ENCODE results near the gene TPK1. TPM values are rescaled to one million over a fixed set of nuclear protein-coding genes. Genes with fewer than 3 reads are reported as not detected.

The TPK1 gene
- 11.5 TPM in 2 replicates for total RNA-seq

- intact Hi-C loops (cut with micrococcal nuclease), result loop anchor here (1.0 kb wide), 3 partner anchors 15 to 50 kb away; no protein-coding TSS in a partner anchor
- peak within 1 kb of the TSS; percentile 100 for H3K27ac Mint-ChIP-seq
- H3K9me3 Mint-ChIP-seq, result peaks cover 27% of the 10 kb centered on the region
- peak within 1 kb of the TSS; percentile 97 for H3K4me3 Mint-ChIP-seq
- peaks cover 45% of the 10 kb centered on the region for H3K4me1 Mint-ChIP-seq (ENCODE audit: low read depth)
- H3K36me3 Mint-ChIP-seq (ENCODE audit: low read depth), result peaks cover 15% of the 10 kb centered on the region
- H3K27me3 Mint-ChIP-seq (ENCODE audit: insufficient read depth), result no peaks in the 10 kb centered on the region
- DNase-seq (ENCODE audit: low spot score), result peak; percentile 90
These were observed at the start of gene TPK1 for GRCh38 chr7:144835652-144836544. Gene TPK1 (minus strand): TSS chr7:144836053. CDS start chr7:144835602, 451 bp downstream.

DNA sequence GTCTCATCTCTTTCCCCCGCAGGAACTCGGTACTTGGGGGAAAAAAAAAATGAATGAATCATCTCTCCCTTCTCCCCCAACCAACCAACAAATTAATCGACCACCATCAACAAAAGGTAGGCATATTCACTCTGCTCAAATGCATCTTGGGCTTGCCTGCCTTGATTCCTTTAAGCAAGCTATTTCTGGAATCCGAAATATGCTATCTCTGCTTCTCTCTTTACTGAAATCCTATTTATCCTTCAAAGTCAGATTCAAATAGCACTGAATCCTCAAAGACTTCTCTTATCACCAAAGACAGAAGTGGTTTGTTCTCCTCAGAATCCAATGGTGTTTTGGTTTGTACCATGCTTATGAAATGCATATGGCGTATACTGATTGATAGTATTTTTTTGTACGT lies 49.6 kb upstream of the TPK1 start:
- H3K27me3 Mint-ChIP-seq (ENCODE audit: insufficient read depth), result peaks cover 4% of the 10 kb centered on the region
- H3K27ac Mint-ChIP-seq, result no peak overlapping the region
- H3K9me3 Mint-ChIP-seq, result no peaks in the 10 kb centered on the region
- no peak for DNase-seq (ENCODE audit: low spot score)
- no peaks in the 10 kb centered on the region for H3K4me1 Mint-ChIP-seq (ENCODE audit: low read depth)
- no peaks in the 10 kb centered on the region for H3K36me3 Mint-ChIP-seq (ENCODE audit: low read depth)
- H3K4me3 Mint-ChIP-seq, result no peak overlapping the region
- intact Hi-C loops (cut with micrococcal nuclease), result no loop called here

DNA sequence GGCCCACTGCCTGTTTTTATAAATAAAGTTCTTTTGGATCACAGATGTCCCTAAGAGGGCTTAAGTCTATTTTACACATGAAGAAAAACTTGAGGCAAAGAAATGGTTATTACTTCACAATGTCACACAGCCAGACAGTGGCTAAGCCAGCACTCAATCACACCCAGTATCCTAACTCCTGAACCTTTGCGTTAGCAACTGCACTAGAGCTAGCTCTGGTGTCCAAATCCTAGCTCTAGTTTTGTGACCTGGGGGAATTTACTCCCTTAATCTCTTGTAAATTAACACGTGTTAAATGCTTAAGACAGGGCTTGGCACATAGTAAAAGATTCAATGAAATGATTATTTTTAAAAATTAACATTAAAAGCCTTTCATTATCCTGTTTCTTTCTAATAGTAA lies 49.0 kb upstream of the TPK1 start:
- Mint-ChIP-seq H3K27ac (no peak overlapping the region), H3K27me3 (ENCODE audit: insufficient read depth) (peaks cover 4% of the 10 kb centered on the region), H3K4me1 (ENCODE audit: low read depth) (no peaks in the 10 kb centered on the region), H3K9me3 (no peaks in the 10 kb centered on the region), H3K4me3 (no peak overlapping the region), H3K36me3 (ENCODE audit: low read depth) (no peaks in the 10 kb centered on the region)
- no peak for DNase-seq (ENCODE audit: low spot score)
- intact Hi-C loops (cut with micrococcal nuclease), result no loop called here

DNA sequence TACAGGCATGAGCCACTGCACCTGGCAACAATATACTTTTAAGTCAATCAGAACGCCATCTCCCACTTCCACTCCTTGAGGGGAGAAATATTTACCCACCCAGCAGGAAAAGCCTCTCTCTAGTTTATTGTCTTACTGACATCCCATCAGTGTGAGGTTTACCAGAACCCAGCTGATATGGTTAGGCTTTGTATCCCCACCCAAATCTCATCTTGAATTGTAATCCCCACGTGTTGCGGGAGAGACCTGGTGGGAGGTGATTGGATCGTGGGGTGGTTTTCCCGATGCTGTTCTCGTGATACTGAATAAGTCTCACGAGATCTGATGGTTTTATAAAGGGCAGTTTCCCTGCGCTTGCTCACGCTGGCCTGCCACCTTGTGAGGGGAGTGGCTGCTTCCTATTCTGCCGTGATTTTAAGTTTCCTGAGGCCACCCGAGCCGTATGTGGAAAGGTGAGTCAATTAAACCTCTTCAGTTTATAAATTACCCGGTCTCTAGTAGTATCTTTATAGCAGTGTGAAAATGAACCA lies 37.5 kb upstream of the TPK1 start:
- Mint-ChIP-seq H3K36me3 (ENCODE audit: low read depth) (no peaks in the 10 kb centered on the region), H3K27me3 (ENCODE audit: insufficient read depth) (peaks cover 5% of the 10 kb centered on the region), H3K9me3 (no peaks in the 10 kb centered on the region), H3K4me3 (no peak overlapping the region), H3K27ac (no peak overlapping the region), H3K4me1 (ENCODE audit: low read depth) (peaks cover 6% of the 10 kb centered on the region)
- DNase-seq (ENCODE audit: low spot score), result no peak
- intact Hi-C loops (cut with micrococcal nuclease), result no loop called here

- H3K36me3 Mint-ChIP-seq (ENCODE audit: low read depth), result no peaks in the 10 kb centered on the region
These were observed 33.2 kb upstream of the TPK1 start for GRCh38 chr7:144869082-144869481.

GRCh38 chr7:144866189-144866588 lies 30.3 kb upstream of the TPK1 start:
- Mint-ChIP-seq H3K4me3 (no peak overlapping the region), H3K27me3 (ENCODE audit: insufficient read depth) (peaks cover 15% of the 10 kb centered on the region), H3K4me1 (ENCODE audit: low read depth) (no peaks in the 10 kb centered on the region), H3K36me3 (ENCODE audit: low read depth) (no peaks in the 10 kb centered on the region), H3K9me3 (no peaks in the 10 kb centered on the region), H3K27ac (no peak overlapping the region)
- intact Hi-C loops (cut with micrococcal nuclease), result no loop called here
- DNase-seq (ENCODE audit: low spot score), result no peak

More at GRCh38 chr7:144869082-144869481, 33.2 kb upstream of the TPK1 start:
- Mint-ChIP-seq H3K4me3 (no peak overlapping the region), H3K4me1 (ENCODE audit: low read depth) (peaks cover 6% of the 10 kb centered on the region), H3K9me3 (no peaks in the 10 kb centered on the region), H3K27me3 (ENCODE audit: insufficient read depth) (peaks cover 17% of the 10 kb centered on the region), H3K27ac (no peak overlapping the region)
- intact Hi-C loops (cut with micrococcal nuclease), result no loop called here
- DNase-seq (ENCODE audit: low spot score), result no peak

DNA sequence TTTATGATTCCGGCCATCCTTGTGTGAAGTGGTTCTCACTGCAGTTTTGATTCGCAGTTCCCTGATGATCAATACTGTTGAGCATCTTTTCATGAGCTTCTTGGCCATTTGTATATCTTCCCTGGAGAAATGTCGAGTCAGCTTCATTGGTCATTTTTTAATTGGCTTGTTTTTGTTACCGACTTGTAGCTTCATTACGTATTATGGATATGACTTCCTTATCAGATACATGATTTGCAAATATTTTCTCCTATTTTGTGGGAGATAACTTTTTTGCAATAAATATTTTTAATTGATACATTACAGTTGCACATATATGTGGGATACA lies 27.4 kb upstream of the TPK1 start:
- H3K9me3 Mint-ChIP-seq, result no peaks in the 10 kb centered on the region
- peaks cover 15% of the 10 kb centered on the region for H3K27me3 Mint-ChIP-seq (ENCODE audit: insufficient read depth)
- intact Hi-C loops (cut with micrococcal nuclease), result no loop called here
- DNase-seq (ENCODE audit: low spot score), result no peak
- no peak overlapping the region for H3K4me3 Mint-ChIP-seq
- H3K36me3 Mint-ChIP-seq (ENCODE audit: low read depth), result no peaks in the 10 kb centered on the region
- H3K4me1 Mint-ChIP-seq (ENCODE audit: low read depth), result no peaks in the 10 kb centered on the region
- no peak overlapping the region for H3K27ac Mint-ChIP-seq

DNA sequence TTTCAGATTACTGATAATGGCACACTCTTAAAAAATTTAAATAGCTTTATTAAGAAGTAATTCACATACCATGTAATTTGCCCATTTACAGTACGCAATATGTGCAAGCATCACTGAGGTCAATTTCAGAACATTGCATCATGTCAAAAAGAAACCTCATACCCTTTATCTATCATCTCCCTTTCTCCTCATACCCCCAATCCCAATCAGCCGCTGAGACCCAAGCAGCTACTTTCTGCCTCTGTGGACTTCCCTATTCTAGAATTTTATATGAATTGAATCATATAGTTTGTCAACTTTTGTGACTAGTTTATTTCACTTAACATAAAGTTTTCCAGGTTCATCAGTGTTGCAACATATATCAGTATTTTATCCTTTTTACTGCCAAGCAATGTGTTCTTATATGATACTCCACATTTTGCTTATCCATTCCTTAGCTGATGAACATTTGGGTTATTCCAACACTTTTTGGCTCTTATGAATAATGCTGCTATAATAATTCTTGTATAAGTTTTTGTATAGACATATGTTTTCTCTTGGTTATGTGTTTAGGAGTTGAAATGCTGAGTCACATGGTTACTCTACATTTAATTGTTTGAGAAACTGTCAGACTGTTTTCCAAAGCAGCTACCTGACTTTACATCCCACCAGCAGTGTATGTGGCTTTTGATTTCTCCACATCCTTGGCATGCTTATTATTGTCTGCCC lies 26.9 kb upstream of the TPK1 start:
- Mint-ChIP-seq H3K9me3 (no peaks in the 10 kb centered on the region), H3K36me3 (ENCODE audit: low read depth) (no peaks in the 10 kb centered on the region), H3K27ac (no peak overlapping the region), H3K4me3 (no peak overlapping the region), H3K4me1 (ENCODE audit: low read depth) (no peaks in the 10 kb centered on the region), H3K27me3 (ENCODE audit: insufficient read depth) (peaks cover 15% of the 10 kb centered on the region)
- intact Hi-C loops (cut with micrococcal nuclease), result no loop called here
- no peak for DNase-seq (ENCODE audit: low spot score)

DNA sequence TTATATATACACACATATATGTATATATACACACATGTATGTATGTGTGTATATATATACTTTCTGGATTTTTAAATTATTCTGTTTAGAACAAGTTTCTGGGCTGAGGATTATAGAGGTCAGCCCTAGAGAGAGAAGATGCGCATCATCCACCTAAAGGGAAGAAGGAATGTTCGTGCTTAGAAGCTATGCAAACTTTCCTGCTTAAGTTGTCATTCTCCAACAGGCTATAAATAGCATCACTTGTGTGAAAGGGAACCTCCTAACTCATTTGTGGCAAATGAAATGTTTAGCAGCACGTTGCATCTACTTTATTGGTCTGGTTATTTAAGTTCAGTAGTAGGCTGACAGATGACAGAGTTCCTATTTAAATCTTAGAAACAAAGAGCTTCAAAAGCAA lies 23.9 kb upstream of the TPK1 start:
- no peaks in the 10 kb centered on the region for H3K36me3 Mint-ChIP-seq (ENCODE audit: low read depth)
- no peak overlapping the region for H3K27ac Mint-ChIP-seq
- H3K27me3 Mint-ChIP-seq (ENCODE audit: insufficient read depth), result peaks cover 1% of the 10 kb centered on the region
- H3K4me3 Mint-ChIP-seq, result no peak overlapping the region
- no peaks in the 10 kb centered on the region for H3K4me1 Mint-ChIP-seq (ENCODE audit: low read depth)
- DNase-seq (ENCODE audit: low spot score), result no peak
- intact Hi-C loops (cut with micrococcal nuclease), result no loop called here
- no peaks in the 10 kb centered on the region for H3K9me3 Mint-ChIP-seq

GRCh38 chr7:144857463-144857862 lies 21.6 kb upstream of the TPK1 start:
- DNase-seq (ENCODE audit: low spot score), result no peak
- Mint-ChIP-seq H3K36me3 (ENCODE audit: low read depth) (no peaks in the 10 kb centered on the region), H3K9me3 (no peaks in the 10 kb centered on the region), H3K27me3 (ENCODE audit: insufficient read depth) (no peaks in the 10 kb centered on the region), H3K4me3 (no peak overlapping the region), H3K27ac (no peak overlapping the region), H3K4me1 (ENCODE audit: low read depth) (no peaks in the 10 kb centered on the region)
- intact Hi-C loops (cut with micrococcal nuclease), result no loop called here

GRCh38 chr7:144854839-144855424 lies 19.1 kb upstream of the TPK1 start:
- Mint-ChIP-seq H3K4me3 (no peak overlapping the region), H3K9me3 (peaks cover 5% of the 10 kb centered on the region), H3K4me1 (ENCODE audit: low read depth) (no peaks in the 10 kb centered on the region), H3K36me3 (ENCODE audit: low read depth) (no peaks in the 10 kb centered on the region), H3K27ac (no peak overlapping the region), H3K27me3 (ENCODE audit: insufficient read depth) (no peaks in the 10 kb centered on the region)
- intact Hi-C loops (cut with micrococcal nuclease), result loop anchor here (1.0 kb wide), 1 partner anchor 117 kb away; no protein-coding TSS in a partner anchor
- no peak for DNase-seq (ENCODE audit: low spot score)

GRCh38 chr7:144853542-144853941 lies 17.7 kb upstream of the TPK1 start:
- Mint-ChIP-seq H3K27me3 (ENCODE audit: insufficient read depth) (no peaks in the 10 kb centered on the region), H3K4me1 (ENCODE audit: low read depth) (no peaks in the 10 kb centered on the region), H3K4me3 (no peak overlapping the region), H3K9me3 (peaks cover 5% of the 10 kb centered on the region), H3K36me3 (ENCODE audit: low read depth) (no peaks in the 10 kb centered on the region), H3K27ac (no peak overlapping the region)
- intact Hi-C loops (cut with micrococcal nuclease), result no loop called here
- DNase-seq (ENCODE audit: low spot score), result no peak

GRCh38 chr7:144848078-144848477 lies 12.2 kb upstream of the TPK1 start:
- Mint-ChIP-seq H3K36me3 (ENCODE audit: low read depth) (no peaks in the 10 kb centered on the region), H3K27me3 (ENCODE audit: insufficient read depth) (peaks cover 3% of the 10 kb centered on the region), H3K4me3 (no peak overlapping the region), H3K4me1 (ENCODE audit: low read depth) (peaks cover 3% of the 10 kb centered on the region), H3K27ac (no peak overlapping the region), H3K9me3 (peaks cover 9% of the 10 kb centered on the region)
- intact Hi-C loops (cut with micrococcal nuclease), result no loop called here
- no peak for DNase-seq (ENCODE audit: low spot score)
